Renal cortical epithelial cell (primary cell): ENCODE results near the gene TMEM205. TPM values are rescaled to one million over a fixed set of nuclear protein-coding genes. Genes with fewer than 3 reads are reported as not detected.
"Not testable (repeated sequence)": the region's sequence is repeated elsewhere in the genome, so short reads cannot be mapped to it uniquely, and the experiment has no call there.

Experiments
- DNase-seq: peaks from one replicate; pipeline ENCODE4 v3.0.0-alpha.2; 2011; ENCODE audit warnings: low read depth
- total RNA-seq: library from RNA; depleted of rRNA; stranded (reverse); fragments of >200 nt; gene quantifications from 2 replicates; pipeline ENCODE4 v1.2.3, GENCODE V29; 2014

TMEM205 gene
- 203 and 241 TPM in 2 replicates for total RNA-seq

DNA sequence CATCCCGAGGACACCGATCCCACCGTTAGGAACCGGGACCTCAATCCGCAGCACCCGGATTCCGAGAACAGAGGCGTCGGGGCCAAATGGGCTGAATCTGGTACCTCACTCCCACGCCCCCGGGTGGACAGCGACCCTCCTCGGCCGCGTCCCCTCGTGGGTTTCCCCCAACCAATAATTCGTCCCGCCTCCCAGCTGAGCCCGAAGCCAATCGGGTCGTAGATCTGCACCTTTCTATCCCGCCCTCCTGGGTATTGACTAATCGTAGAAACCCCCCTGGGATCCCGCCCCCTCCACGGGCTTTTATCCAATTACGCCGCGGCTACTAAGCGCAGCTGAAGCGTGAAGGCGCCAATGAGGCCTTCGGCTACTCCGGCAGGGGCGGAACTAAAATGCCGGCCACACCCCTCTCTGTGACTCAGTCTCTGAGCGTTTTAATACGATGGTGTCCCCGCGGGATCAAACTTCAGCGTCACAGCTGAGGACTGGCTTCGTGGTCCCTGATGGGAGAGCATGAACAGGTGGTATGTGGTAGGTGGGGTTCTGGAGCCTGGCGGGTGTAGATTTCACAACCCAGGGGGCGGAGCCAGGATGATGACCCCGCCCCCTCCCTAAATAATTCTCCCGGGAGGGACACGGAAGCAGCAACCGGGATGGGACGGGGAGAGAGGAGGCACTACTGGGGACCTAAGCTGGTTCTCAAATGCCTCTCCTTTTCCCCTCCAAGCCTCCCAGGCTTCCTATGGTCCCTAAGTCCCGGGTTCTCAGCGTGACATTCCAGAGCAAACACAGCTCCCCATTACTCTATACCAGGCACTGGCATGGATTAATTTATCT is at the start of gene TMEM205, which contains the start of gene CCDC159:
Gene TMEM205 (minus strand): TSS at position 165 of the 837 bp plus-strand sequence. CDS start 649 bp downstream, outside the sequence.
Gene CCDC159 (plus strand): TSS at position 416 of the 837 bp plus-strand sequence. CDS start 88 bp downstream, at position 504.
- DNase-seq = peak; percentile 99

DNA sequence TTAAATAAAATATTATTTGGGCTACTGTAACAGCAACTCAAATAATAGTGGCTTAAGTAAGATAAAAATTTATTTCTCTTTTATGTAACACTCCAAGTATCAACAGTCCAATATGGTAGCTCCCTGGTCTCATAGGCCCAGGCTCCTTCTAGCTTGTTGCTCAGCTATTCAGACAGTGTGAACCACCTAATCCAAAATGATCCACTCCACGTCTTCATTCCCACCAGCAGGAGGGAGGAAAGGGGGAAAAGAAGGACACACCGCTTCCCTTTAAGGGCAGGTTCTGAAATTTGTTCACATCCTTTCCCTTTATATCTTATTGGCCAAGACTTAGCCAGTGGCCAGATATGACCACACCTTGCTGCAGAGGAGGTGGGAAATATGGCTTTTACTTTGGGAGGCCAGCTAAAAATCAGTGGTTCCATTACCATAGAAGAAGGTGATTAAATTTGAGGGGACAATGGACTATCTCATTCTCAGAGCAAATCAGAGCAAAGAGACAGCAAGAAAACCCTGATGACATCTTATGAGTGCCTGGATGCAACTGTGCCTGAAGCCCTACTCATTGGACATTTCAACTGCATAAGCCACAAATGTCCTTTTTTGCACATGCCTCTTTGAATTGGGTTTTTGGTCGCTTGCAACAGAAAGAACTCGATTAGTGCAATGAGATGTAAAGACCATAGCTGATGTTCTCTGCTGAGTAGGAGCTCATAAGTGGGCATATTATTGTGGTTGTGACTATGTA is 45.0 kb upstream of the TMEM205 start:
- DNase-seq = no peak

- no peak for DNase-seq
Observed at GRCh38 chr19:11390359-11390758, 44.3 kb upstream of the TMEM205 start.

- no peak for DNase-seq
Observed at GRCh38 chr19:11387162-11388034, 41.3 kb upstream of the TMEM205 start.

DNA sequence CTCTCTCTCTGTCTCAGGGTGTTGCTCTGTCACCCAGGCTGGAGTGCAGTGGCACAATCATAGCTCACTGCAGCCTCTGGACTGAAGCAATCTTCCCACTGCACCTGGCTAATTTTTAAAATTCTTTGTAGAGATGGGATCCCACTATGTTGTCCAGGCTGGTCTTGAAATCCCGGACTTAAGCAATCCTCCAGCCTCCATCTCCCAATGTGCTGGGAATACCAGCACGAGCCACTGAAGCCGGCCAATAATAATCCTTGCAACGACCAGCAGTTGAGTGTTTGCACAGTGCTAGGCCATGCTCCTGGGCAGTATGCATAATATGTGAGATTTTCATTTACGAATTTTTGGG is 38.7 kb upstream of the TMEM205 start:
- DNase-seq = no peak

- no peak for DNase-seq
Observed at GRCh38 chr19:11383706-11384048, 37.6 kb upstream of the TMEM205 start.

GRCh38 chr19:11382898-11383705 is 37.0 kb upstream of the TMEM205 start:
- DNase-seq = no peak

GRCh38 chr19:11380653-11381537 is 34.8 kb upstream of the TMEM205 start:
- peak; percentile 91 for DNase-seq

DNA sequence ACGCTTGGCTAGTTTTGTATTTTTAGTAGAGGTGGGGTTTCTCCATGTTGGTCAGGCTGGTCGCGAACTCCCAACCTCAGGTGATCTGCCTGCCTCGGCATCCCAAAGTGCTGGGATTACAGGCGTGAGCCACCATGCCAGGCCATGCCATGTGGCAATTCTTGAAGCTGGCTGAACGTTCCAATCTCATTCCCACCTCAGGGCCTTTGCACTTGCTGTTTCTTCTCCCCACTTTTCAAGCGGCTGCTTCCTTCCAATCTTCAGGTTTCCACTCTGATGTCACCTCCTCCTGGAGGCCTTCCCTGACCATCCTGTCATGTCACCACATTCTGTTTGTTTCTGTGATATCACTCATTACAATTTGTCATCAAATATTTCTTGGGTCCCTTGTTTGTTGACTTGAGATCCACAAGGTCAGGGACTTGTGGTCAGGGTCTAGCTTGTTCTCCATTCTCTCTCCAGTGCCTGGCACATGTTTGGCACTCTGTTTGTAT is 33.8 kb upstream of the TMEM205 start:
- no peak for DNase-seq

GRCh38 chr19:11379269-11379845 is 33.3 kb upstream of the TMEM205 start:
- DNase-seq = not testable (repeated sequence)

DNA sequence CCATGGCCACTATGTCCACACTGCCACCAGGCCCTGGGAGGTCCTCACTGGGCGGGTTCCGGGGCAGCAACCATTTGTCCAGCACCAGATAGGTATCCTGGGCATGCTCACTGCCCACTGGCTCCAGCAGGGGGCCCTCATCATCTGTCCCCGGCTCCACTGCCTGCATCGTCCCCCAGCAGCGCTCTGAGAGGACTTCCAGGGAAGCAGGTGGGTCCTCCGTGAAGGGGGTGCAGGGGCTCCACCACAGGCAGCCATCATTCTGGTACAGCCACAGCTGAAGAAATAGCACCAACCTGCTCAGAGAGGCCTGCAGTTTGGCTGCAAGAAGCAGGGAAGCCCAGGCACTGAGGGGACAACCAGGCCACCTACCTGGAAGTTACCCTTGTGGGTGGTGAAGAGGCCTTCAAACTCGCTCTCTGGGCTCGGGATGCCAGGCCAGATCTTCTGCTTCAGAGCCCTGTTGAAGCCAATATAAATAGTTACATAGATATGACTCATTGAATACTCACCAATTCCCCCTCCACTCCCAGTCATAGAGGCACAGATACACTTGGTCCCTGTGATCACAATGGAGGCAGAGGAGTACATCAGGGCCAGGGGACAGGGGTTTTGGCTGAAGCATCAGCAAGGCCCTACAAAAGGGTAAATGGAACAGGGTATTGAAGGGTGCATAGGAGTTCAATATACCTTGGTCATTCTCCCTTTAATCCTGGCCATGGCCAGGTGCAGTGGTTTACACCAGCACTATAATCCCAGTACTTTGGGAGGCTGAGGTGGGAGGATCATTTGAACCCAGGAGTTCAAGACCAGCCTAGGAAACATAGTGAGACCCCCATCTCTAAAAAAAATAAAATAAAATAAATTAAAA is 32.5 kb upstream of the TMEM205 start:
- DNase-seq = peak; percentile 78

GRCh38 chr19:11377756-11378155 is 31.7 kb upstream of the TMEM205 start:
- no peak for DNase-seq

DNA sequence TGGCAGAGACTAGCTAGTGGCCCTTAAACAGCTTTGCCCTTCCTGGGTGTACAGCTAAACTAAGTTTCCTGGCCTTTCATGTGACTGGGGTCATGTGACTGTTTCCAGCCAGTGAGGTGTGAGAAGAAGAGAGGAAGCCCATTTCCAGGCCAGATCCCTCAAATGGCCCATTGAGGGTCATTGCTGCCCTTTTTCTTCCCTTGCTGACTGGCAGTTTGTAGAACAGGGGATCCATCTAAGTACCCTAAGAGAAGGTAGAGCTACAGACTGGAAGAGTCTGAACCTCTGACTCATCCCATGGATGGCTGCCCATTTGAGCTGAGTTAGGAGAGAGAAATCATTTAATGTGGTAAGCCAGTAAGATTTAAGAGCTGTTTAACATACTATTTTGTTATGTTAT is 31.2 kb upstream of the TMEM205 start:
- peak; percentile 88 for DNase-seq

DNA sequence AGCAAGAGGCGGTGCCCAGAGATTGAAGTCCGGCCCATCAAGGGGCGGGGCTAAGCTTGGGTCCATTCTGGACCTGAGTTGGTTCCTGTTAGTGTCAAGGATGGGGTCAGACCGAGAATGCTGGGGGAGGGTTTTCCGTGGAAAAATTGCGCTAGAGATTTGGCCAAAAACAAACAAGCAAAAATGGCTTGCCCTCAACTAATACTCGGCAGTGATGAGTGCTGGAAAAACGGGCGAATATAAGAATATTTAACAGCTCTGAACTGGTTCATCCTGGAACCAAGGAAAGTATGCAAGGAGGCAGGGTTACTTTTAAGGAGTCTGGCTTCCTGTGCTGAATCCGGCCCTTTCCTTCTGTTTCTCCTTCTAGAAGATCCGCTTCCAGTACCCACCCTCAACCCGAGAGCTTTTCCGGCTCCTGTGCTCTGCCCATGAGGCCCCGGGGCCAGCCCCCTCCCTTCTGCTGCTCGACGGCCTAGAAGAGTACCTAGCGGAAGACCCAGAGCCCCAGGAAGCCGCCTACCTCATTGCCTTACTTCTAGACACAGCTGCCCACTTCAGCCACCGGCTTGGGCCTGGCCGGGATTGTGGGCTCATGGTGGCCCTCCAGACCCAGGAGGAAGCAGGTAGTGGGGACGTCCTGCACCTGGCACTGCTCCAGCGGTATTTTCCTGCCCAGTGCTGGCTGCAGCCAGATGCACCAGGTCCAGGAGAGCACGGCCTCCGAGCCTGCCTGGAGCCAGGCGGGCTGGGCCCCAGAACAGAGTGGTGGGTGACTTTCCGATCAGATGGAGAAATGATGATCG is 29.3 kb upstream of the TMEM205 start:
- DNase-seq = no peak

DNA sequence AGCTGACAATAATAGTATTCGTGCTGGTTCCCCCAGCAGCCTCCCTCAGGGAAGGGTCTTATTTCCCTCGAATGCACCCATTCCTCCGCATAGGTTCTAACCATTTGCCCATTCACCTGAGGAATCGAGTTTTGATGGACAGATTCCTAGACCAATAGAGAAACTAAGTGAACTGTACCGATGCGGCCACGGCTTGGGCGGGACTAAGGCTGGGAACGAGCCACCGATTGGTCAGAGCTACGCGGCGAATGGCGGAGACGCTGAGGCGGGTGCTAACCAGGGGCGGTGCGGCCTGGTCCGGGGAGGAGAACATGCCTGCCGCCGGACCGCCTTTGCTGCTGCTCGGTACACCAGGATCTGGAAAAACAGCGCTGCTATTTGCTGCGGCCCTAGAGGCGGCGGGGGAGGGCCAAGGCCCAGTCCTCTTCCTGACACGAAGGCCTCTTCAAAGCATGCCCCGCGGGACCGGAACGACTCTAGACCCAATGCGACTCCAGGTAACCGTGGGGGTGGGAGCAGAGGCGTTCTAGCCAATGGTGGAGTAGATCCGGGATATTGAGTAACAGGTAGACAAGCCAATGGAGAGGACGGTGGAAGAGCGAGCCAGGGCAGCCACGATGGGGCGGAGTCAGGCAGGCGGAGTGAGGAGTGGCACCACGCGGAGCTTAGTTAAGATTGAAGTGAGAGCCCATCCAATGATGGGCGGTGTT is 28.5 kb upstream of the TMEM205 start, which contains the start of gene SWSAP1:
Gene SWSAP1 (plus strand): TSS at position 234 of the 710 bp plus-strand sequence. CDS start 15 bp downstream, at position 249.
- DNase-seq = peak; percentile 99

DNA sequence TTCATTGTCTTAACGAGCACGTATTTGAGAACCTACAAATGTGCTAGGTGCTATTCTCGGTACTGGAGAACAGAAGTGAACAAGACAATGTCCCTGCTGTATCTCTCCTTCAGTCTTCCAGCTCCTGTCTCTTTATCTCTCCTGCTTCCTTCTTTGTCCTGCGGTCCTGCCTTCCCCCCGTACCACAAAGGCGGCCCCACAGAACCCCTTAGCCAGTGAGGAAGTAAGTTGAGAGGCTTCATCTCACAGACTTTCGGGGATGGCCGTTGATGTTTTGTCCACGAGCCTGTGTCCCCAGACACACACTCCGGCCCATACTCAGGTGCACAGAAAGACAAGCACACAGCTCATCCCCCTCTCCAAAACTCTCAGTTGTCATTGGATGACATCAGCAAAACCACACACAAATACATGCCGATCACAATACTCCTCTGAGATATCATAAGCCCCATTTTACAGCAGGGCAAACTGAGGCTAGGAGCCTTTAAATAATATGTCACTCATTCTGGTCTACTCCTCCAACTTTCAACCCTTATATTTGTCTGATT is 27.9 kb upstream of the TMEM205 start:
- DNase-seq = no peak
